Calu3 (cell line): ENCODE measurements around the gene SPATA4. TPM values are rescaled to one million over a fixed set of nuclear protein-coding genes. Genes with fewer than 3 reads are reported as not detected.
A peak's percentile ranks its signal among the peaks of the same experiment; 100 is the strongest.

Experiments used
- Bru-seq: library from RNA; stranded (reverse); fragments of 400-500 nt; gene quantifications from one replicate; lab custom pipeline; 2021; lab: Mats Ljungman, UMichigan
- BruChase-seq, 2 experiments: library from RNA; stranded (reverse); fragments of 400-500 nt; gene quantifications; one replicate each; lab custom pipeline; 2021; lab: Mats Ljungman, UMichigan
- BruUV-seq: library from RNA; stranded (reverse); fragments of 400-500 nt; replicated peaks from 2 replicates; lab custom pipeline; 2021; lab: Mats Ljungman, UMichigan
- CTCF ChIA-PET: fragments of 300-600 bp; sonication (Branson Sonifier 250); formaldehyde crosslinking; loops from one replicate; lab custom pipeline; 2022; ENCODE audit warnings: antibody characterized with exemption; lab: Charles Lee
- DNase-seq: peaks from one replicate; pipeline ENCODE4 v3.0.0; 2022
- H3K27ac Mint-ChIP-seq: one replicate; pipeline ENCODE4 v1.8.0; 2022; ENCODE audit warnings: mixed read lengths; ENCODE audit not compliant: unreplicated experiment
- H3K27me3 Mint-ChIP-seq: one replicate; pipeline ENCODE4 v1.8.0; 2022; ENCODE audit warnings: mixed read lengths; ENCODE audit not compliant: unreplicated experiment
- H3K36me3 Mint-ChIP-seq: one replicate; pipeline ENCODE4 v1.8.0; 2022; ENCODE audit warnings: mild to moderate bottlenecking, moderate library complexity, mixed read lengths; ENCODE audit not compliant: insufficient read depth, unreplicated experiment
- H3K4me1 Mint-ChIP-seq: one replicate; pipeline ENCODE4 v1.8.0; 2022; ENCODE audit warnings: mild to moderate bottlenecking, low read depth, mixed read lengths; ENCODE audit not compliant: unreplicated experiment
- H3K4me3 Mint-ChIP-seq: one replicate; pipeline ENCODE4 v1.8.0; 2022; ENCODE audit warnings: mild to moderate bottlenecking, low read depth, moderate library complexity, mixed read lengths; ENCODE audit not compliant: unreplicated experiment
- H3K9me3 Mint-ChIP-seq: one replicate; pipeline ENCODE4 v1.8.0; 2022; ENCODE audit warnings: low read depth, mixed read lengths; ENCODE audit not compliant: unreplicated experiment
- intact Hi-C: fragments of 100-400 bp; cut with micrococcal nuclease; formaldehyde crosslinking; loops from one replicate; pipeline ENCODE4 v1.10.0; 2022; ENCODE audit not compliant: unreplicated experiment
- long read RNA-seq: library from polyadenylated mRNA; stranded (forward); transcript quantifications from one replicate; pipeline ENCODE4 v2.0.0, GENCODE V29; 2022
- total RNA-seq: library from RNA; stranded (reverse); gene quantifications from 2 replicates; pipeline ENCODE4 v1.2.3, GENCODE V29; 2022
- TF ChIP-seq, protein P1 (sequence below): fragments of 200-600 bp; IDR thresholded peaks from one replicate; pipeline ENCODE4 v1.8.0; 2022; ENCODE audit warnings: antibody characterized with exemption; ENCODE audit not compliant: unreplicated experiment

Gene SPATA4
- total RNA-seq (not detected in 2 replicates), Bru-seq, nascent RNA (percentile 10 among the genes with signal in this experiment), BruChase-seq, experiment 1, labeled RNA remaining after a 6-hour chase (percentile 10 among the genes with signal in this experiment), BruChase-seq, experiment 2, labeled RNA remaining after a 2-hour chase (percentile 13 among the genes with signal in this experiment)
- long read RNA-seq = 0 reads

DNA sequence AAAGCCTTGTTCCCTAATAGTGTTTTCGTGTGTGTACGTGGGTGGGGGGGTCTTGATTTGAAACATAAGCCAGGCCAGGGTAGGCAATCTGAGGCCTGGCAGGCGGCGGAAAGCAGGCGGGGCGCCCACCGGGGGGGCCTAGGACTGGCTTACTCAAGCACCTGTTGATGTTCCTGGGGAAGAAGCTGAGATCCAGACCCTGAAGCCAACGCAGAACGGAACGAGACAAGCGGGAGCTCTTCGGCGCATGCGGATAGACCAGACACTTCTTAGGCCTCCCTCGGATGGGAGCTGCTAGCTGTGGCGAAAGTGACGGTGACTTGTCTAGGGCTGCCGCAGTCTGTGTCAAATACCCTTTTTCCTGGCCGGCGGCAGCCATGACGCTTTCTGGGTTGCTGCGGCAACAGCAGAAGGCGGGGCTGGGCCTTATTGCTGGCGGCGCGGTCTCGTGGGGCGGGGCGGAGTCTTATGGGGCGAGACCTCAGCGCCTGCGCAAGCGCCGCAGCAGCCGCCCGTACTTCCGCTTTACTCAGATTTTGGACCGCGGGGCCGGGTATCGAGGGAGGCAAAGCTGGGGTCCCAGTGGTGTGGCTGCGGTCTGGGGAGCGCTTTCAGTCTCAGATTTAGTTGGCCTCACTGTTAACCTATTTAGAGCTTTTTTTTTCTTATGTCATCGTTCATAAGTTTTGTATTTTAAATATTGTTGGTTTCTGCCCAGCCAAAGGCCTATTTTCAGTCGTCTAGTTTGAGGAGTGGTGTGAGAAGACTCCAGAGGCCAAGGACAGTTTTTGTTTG lies at the start of gene SPATA4:
SPATA4 (minus strand) TSS at position 402 of the 795 bp plus-strand sequence; CDS start at position 379, 23 bp downstream.
- TF ChIP-seq, protein P1, sequence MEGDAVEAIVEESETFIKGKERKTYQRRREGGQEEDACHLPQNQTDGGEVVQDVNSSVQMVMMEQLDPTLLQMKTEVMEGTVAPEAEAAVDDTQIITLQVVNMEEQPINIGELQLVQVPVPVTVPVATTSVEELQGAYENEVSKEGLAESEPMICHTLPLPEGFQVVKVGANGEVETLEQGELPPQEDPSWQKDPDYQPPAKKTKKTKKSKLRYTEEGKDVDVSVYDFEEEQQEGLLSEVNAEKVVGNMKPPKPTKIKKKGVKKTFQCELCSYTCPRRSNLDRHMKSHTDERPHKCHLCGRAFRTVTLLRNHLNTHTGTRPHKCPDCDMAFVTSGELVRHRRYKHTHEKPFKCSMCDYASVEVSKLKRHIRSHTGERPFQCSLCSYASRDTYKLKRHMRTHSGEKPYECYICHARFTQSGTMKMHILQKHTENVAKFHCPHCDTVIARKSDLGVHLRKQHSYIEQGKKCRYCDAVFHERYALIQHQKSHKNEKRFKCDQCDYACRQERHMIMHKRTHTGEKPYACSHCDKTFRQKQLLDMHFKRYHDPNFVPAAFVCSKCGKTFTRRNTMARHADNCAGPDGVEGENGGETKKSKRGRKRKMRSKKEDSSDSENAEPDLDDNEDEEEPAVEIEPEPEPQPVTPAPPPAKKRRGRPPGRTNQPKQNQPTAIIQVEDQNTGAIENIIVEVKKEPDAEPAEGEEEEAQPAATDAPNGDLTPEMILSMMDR = no peak
- CTCF ChIA-PET = no interaction called here
- peak; percentile 90 for DNase-seq
- H3K9me3 Mint-ChIP-seq = no peaks in the 10 kb centered on the region
- no TSS peak for BruUV-seq
- H3K36me3 Mint-ChIP-seq = peaks cover 8% of the 10 kb centered on the region
- peak within 1 kb of the TSS; percentile 80 for H3K4me3 Mint-ChIP-seq
- H3K27me3 Mint-ChIP-seq = peaks cover 7% of the 10 kb centered on the region
- H3K27ac Mint-ChIP-seq = peak within 1 kb of the TSS; percentile 91
- intact Hi-C loops = loop anchor here (5.0 kb wide), 1 partner anchor 82 kb away; no protein-coding TSS in a partner anchor
- H3K4me1 Mint-ChIP-seq = peaks cover 14% of the 10 kb centered on the region

DNA sequence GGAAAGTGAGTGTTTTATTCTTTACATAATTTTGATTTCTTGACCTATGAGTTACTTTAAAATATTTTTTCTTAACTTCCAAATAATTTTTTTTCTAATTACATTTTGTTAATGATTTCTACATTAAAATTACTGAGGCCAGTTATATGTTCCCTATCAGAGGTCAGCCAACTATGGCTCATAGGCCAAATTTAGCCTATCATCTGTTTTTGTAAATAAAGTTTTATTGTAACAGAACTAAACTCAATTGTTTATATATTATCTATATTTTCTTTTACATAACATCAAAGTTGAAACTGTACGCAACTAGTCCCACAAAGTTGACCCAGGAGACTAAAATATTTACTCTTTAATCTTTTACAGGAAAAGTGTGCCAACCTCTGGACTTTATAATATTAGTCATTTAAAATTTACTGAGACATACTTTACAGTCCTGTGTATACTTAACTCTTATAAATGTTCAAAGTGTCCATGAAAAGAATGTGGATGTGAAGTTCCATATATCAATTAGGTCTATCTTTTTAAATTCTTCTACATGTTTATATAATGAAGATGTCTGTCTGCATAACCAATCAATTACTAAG lies 47.5 kb upstream of the SPATA4 start:
- CTCF ChIA-PET = no interaction called here
- Mint-ChIP-seq H3K9me3 (no peaks in the 10 kb centered on the region), H3K36me3 (no peaks in the 10 kb centered on the region), H3K27ac (no peak overlapping the region), H3K4me3 (no peak overlapping the region), H3K27me3 (no peaks in the 10 kb centered on the region), H3K4me1 (no peaks in the 10 kb centered on the region)
- intact Hi-C loops = no loop called here
- DNase-seq = no peak
- TF ChIP-seq, protein P1 = no peak
- BruUV-seq = no TSS peak

DNA sequence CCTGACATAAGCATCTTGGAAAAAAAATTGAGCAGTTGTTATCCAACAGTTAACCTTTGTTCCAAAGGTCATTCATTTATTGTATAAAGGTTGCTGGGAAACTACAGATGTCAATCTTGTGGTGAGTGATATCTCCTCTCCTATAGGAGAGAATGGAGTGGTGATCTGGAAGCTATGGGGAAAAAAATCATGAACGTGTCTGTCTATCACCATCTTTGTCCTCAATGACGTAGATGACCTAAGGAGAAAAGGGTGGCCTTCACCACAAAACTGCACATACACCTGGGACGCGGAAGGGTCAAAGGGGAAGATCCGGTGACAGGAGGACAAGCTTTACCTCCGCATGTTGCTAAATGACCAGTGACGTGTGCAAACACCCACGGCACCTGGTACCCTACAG lies 46.3 kb upstream of the SPATA4 start:
- Mint-ChIP-seq H3K27me3 (no peaks in the 10 kb centered on the region), H3K36me3 (no peaks in the 10 kb centered on the region), H3K9me3 (no peaks in the 10 kb centered on the region), H3K4me1 (no peaks in the 10 kb centered on the region), H3K4me3 (no peak overlapping the region), H3K27ac (no peak overlapping the region)
- no TSS peak for BruUV-seq
- TF ChIP-seq, protein P1 = no peak
- CTCF ChIA-PET = interaction anchor here (1.2 kb wide), 1 partner anchor 36 kb away, joined by 5 read pairs; no protein-coding TSS in a partner anchor
- intact Hi-C loops = no loop called here
- no peak for DNase-seq

DNA sequence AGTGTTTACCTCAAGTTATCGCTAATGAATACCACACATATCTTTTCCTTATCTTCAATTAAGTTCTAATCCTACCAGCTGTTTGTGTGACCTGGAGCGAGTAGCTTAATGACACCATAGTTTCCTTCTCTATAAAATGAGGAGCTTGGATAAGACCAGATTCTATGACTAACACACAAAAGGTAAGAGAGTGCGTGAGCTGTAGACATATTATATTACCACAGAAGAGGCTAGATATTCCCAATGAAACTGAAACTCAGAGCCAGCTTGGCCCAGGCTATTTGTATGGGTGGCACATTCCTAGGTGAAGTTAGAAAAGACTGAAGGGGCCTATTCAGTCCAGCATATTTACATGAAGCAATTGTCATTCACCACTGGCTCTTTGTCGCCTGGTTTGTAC lies 43.4 kb upstream of the SPATA4 start:
- intact Hi-C loops = no loop called here
- Mint-ChIP-seq H3K4me1 (no peaks in the 10 kb centered on the region), H3K4me3 (no peak overlapping the region), H3K36me3 (no peaks in the 10 kb centered on the region), H3K27me3 (no peaks in the 10 kb centered on the region), H3K27ac (no peak overlapping the region), H3K9me3 (no peaks in the 10 kb centered on the region)
- no TSS peak for BruUV-seq
- TF ChIP-seq, protein P1 = no peak
- CTCF ChIA-PET = no interaction called here
- no peak for DNase-seq
